NCI-H510A (cell line): Measurements from ENCODE around the gene RTN1.

ENCODE experiments used
- DNase-seq: peaks from one replicate; lab custom pipeline; 2025; lab: John Stamatoyannopoulos, UW

The RTN1 gene

GRCh38 chr14:59849411-59850130 is 21.0 kb downstream of the RTN1 start:
- no peak for DNase-seq

GRCh38 chr14:59848671-59849070 is 21.9 kb downstream of the RTN1 start:
- no peak for DNase-seq

- no peak for DNase-seq
These were observed 22.9 kb downstream of the RTN1 start for GRCh38 chr14:59847711-59848110.

- no peak for DNase-seq
These were observed 24.0 kb downstream of the RTN1 start for GRCh38 chr14:59846595-59846994.

- DNase-seq = no peak
These were observed 25.3 kb downstream of the RTN1 start for GRCh38 chr14:59845245-59845644.

- DNase-seq = no peak
These were observed 26.3 kb downstream of the RTN1 start for GRCh38 chr14:59844186-59844812.

GRCh38 chr14:59836116-59836515 is 34.5 kb downstream of the RTN1 start:
- DNase-seq = no peak

GRCh38 chr14:59832653-59833294 is 37.8 kb downstream of the RTN1 start:
- no peak for DNase-seq

- no peak for DNase-seq
These were observed 39.4 kb downstream of the RTN1 start for GRCh38 chr14:59831121-59831730.

- DNase-seq = no peak
These were observed 40.2 kb downstream of the RTN1 start for GRCh38 chr14:59830338-59830734.

- no peak for DNase-seq
These were observed 40.9 kb downstream of the RTN1 start for GRCh38 chr14:59829469-59830337.

- DNase-seq = no peak
These were observed 42.3 kb downstream of the RTN1 start for GRCh38 chr14:59828276-59828675.

- no peak for DNase-seq
These were observed 43.2 kb downstream of the RTN1 start for GRCh38 chr14:59827401-59827800.

GRCh38 chr14:59826150-59826549 is 44.4 kb downstream of the RTN1 start:
- no peak for DNase-seq

- no peak for DNase-seq
These were observed 47.4 kb downstream of the RTN1 start for GRCh38 chr14:59823179-59823578.

GRCh38 chr14:59819446-59820088 is 51.0 kb downstream of the RTN1 start:
- no peak for DNase-seq

GRCh38 chr14:59816941-59817340 is 53.6 kb downstream of the RTN1 start:
- no peak for DNase-seq

GRCh38 chr14:59814988-59815387 is 55.6 kb downstream of the RTN1 start:
- no peak for DNase-seq

GRCh38 chr14:59811815-59812214 is 58.8 kb downstream of the RTN1 start:
- no peak for DNase-seq

- DNase-seq = no peak
These were observed 59.5 kb downstream of the RTN1 start for GRCh38 chr14:59811073-59811472.

- no peak for DNase-seq
These were observed 67.5 kb downstream of the RTN1 start for GRCh38 chr14:59803052-59803540.
